NCI-H460 (cell line): ENCODE results near the gene PGAM5. TPM values are rescaled to one million over a fixed set of nuclear protein-coding genes. Genes with fewer than 3 reads are reported as not detected.
"Not testable (repeated sequence)": the region's sequence is repeated elsewhere in the genome, so short reads cannot be mapped to it uniquely, and the experiment has no call there.

ENCODE experiments used
- DNase-seq: peaks from one replicate; pipeline ENCODE4 v3.0.0-alpha.2; 2016; ENCODE audit warnings: low read depth; ENCODE audit errors: extremely low read depth
- total RNA-seq: library from RNA; depleted of rRNA; stranded (reverse); fragments of >200 nt; shearing (Covaris generic); gene quantifications from 2 replicates; pipeline ENCODE4 v1.2.3, GENCODE V29; 2014

PGAM5 gene
- total RNA-seq, 1 experiment from 2014 or later: 72.9 TPM

- DNase-seq: peak; percentile 94
These were observed 23.2 kb upstream of the PGAM5 start, which contains the start of the genes POLE and PXMP2 for GRCh38 chr12:132687211-132688164. TSS of gene POLE (minus strand) at chr12:132687342. CDS start at chr12:132687315, 27 bp downstream. TSS of gene PXMP2 (plus strand) at chr12:132687587. CDS start at chr12:132687671, 84 bp downstream.

- no peak for DNase-seq
These were observed 21.4 kb upstream of the PGAM5 start for GRCh38 chr12:132689227-132689626.

GRCh38 chr12:132690112-132690511, 20.5 kb upstream of the PGAM5 start:
- DNase-seq: no peak

GRCh38 chr12:132692030-132692429, 18.6 kb upstream of the PGAM5 start:
- DNase-seq: not testable (repeated sequence)

GRCh38 chr12:132694888-132695287, 15.8 kb upstream of the PGAM5 start:
- DNase-seq: not testable (repeated sequence)

GRCh38 chr12:132695431-132695830, 15.2 kb upstream of the PGAM5 start:
- no peak for DNase-seq

GRCh38 chr12:132698341-132698740, 12.3 kb upstream of the PGAM5 start:
- no peak for DNase-seq

GRCh38 chr12:132700212-132700822, 10.3 kb upstream of the PGAM5 start:
- DNase-seq: no peak

- DNase-seq: no peak
These were observed 8.0 kb upstream of the PGAM5 start for GRCh38 chr12:132702640-132703039.

- DNase-seq: no peak
These were observed 7.0 kb upstream of the PGAM5 start for GRCh38 chr12:132703641-132704040.

GRCh38 chr12:132707241-132707640, 3.4 kb upstream of the PGAM5 start:
- DNase-seq: no peak

GRCh38 chr12:132708150-132708549, 2.5 kb upstream of the PGAM5 start:
- no peak for DNase-seq

GRCh38 chr12:132710043-132710404, 618 bp upstream of the PGAM5 start:
- DNase-seq: no peak

- DNase-seq: no peak
These were observed 620 bp downstream of the PGAM5 start for GRCh38 chr12:132711080-132711843.

GRCh38 chr12:132713123-132713522, 2.5 kb downstream of the PGAM5 start:
- DNase-seq: no peak

- no peak for DNase-seq
These were observed 5.2 kb downstream of the PGAM5 start for GRCh38 chr12:132715874-132716273.

- DNase-seq: no peak
These were observed 5.7 kb downstream of the PGAM5 start for GRCh38 chr12:132716356-132716755.

- DNase-seq: no peak
These were observed 6.4 kb downstream of the PGAM5 start for GRCh38 chr12:132717011-132717410.

- no peak for DNase-seq
These were observed 7.1 kb downstream of the PGAM5 start for GRCh38 chr12:132717531-132718387.

GRCh38 chr12:132718644-132719043, 8.0 kb downstream of the PGAM5 start:
- no peak for DNase-seq
